ENCODE results near the gene AADAC.
"Not testable (repeated sequence)": the region's sequence is repeated elsewhere in the genome, so short reads cannot be mapped to it uniquely, and the experiment has no call there.

The AADAC gene

GRCh38 chr3:151800431-151800830 is 13.5 kb upstream of the AADAC start:
- TF ChIP-seq ZFX (IDR thresholded peaks at IDR 0.05; ENCODE audit: borderline replicate concordance) (no peak), CTCF (IDR thresholded peaks at IDR 0.05) (no peak)
- H3K27ac ChIP-seq, result no peak overlapping the region

- TF ChIP-seq CTCF (IDR thresholded peaks at IDR 0.05) (no peak), ZFX (IDR thresholded peaks at IDR 0.05; ENCODE audit: borderline replicate concordance) (no peak)
- H3K27ac ChIP-seq, result no peak overlapping the region
Measured at GRCh38 chr3:151804267-151804666, 9.6 kb upstream of the AADAC start.

GRCh38 chr3:151806838-151807237 is 7.1 kb upstream of the AADAC start:
- no peak overlapping the region for H3K27ac ChIP-seq
- TF ChIP-seq ZFX (IDR thresholded peaks at IDR 0.05; ENCODE audit: borderline replicate concordance), result no peak
- no peak for TF ChIP-seq CTCF (IDR thresholded peaks at IDR 0.05)

- H3K27ac ChIP-seq, result not testable (repeated sequence)
Measured at GRCh38 chr3:151808926-151809325, 5.0 kb upstream of the AADAC start.

- no peak overlapping the region for H3K27ac ChIP-seq
- TF ChIP-seq ZFX (IDR thresholded peaks at IDR 0.05; ENCODE audit: borderline replicate concordance), result no peak
- TF ChIP-seq CTCF (IDR thresholded peaks at IDR 0.05), result no peak
Measured at GRCh38 chr3:151811474-151811873, 2.4 kb upstream of the AADAC start.

- TF ChIP-seq ZFX (IDR thresholded peaks at IDR 0.05; ENCODE audit: borderline replicate concordance) (no peak), CTCF (IDR thresholded peaks at IDR 0.05) (no peak)
- H3K27ac ChIP-seq, result no peak overlapping the region
Measured at GRCh38 chr3:151814588-151814987, 672 bp downstream of the AADAC start.

GRCh38 chr3:151816091-151816604 is 2.2 kb downstream of the AADAC start:
- TF ChIP-seq CTCF (IDR thresholded peaks at IDR 0.05) (no peak), ZFX (IDR thresholded peaks at IDR 0.05; ENCODE audit: borderline replicate concordance) (no peak)
- H3K27ac ChIP-seq, result no peak overlapping the region

GRCh38 chr3:151817473-151817872 is 3.6 kb downstream of the AADAC start:
- no peak overlapping the region for H3K27ac ChIP-seq
- no peak for TF ChIP-seq CTCF (IDR thresholded peaks at IDR 0.05)
- no peak for TF ChIP-seq ZFX (IDR thresholded peaks at IDR 0.05; ENCODE audit: borderline replicate concordance)
